GM21381 (cell line): ENCODE measurements around the gene ADD3.
"Not testable (repeated sequence)": the region's sequence is repeated elsewhere in the genome, so short reads cannot be mapped to it uniquely, and the experiment has no call there.

Source experiments
- ATAC-seq: cut with Tn5 transposase; IDR thresholded peaks from one replicate; pipeline ENCODE4 v1.9.1; 2021; ENCODE audit warnings: mild to moderate bottlenecking, moderate library complexity; ENCODE audit not compliant: unreplicated experiment

The ADD3 gene

DNA sequence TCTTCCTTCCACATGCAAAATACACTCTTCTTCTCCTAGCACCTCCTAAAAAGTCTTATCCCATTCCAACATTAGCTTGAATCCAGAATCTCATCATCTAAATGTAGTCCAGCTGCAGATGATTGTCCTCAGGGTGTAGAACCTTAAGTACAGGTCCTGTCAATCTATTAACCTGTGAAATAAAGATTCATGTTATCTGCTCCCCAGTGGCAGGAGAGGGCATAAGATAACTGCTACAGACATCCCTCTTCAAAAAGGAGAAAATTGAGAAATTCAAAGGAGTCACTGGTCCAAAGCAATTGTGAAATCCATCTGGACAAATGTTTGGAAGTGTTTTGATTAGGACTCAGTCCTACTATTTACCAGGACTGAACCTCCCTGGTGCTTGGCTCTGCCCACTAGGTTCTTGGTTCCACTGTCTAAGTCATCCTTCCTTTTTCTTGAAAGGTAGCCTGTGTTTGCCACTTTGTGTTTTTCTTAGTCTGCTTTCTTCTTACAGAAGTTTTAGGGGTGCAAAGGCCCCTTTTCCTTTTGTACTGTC lies 96.2 kb downstream of the ADD3 start:
- ATAC-seq: no peak

DNA sequence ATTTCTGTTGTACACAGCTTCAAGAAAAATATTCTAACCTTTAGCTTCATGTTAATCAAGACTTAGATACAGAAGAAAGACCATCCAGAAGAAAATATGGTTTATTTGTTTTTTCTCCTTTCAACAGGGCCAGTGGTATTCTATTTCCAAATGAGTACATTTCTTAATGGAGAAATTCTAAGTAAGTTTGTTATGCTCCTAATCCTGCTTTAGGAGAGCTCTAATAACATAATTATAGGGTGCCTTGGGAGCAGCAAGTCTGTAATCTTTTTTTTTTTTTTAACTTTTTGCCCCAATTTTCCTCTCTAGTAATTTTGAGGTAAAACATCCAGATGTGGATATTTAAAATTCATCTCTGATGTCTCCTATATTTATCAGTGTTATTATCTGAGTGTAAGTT lies 98.1 kb downstream of the ADD3 start:
- ATAC-seq: no peak

DNA sequence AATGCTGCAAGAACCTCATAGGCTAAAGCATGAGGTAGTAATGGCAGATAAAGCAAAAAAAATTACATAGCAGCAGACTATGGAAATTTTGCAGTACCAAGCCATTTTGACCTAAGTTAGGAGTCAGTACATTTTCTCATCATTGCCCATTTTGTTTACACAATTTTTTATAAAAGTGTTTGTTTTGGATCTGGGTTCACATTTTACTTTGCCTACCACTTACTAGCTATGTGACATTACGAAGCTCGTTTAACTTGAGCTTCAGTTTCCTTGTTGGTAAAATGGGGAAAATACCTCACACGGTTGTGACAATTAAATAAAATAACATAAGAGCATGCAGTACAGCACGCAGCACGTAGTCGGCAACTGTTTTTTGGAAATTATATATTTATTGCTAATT lies 99.6 kb downstream of the ADD3 start:
- no peak for ATAC-seq

DNA sequence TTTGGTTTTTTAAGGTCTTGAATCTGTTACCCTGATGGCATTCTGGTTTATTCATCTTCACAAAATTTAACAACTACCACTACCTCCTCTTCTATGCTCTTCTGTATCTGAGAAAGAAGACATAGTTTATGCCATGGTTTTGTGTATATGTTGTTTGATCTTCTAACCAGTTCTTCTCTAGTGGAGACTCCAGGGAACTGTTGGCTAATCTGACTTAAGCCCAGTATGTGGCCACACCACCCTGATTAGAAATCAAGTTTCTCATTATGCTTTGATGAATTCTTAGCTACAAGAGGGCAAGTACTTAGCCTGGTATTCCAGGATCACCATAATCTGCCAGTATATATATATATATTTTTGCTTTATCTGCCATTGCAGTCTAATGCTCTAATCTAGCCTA lies 100.1 kb downstream of the ADD3 start:
- no peak for ATAC-seq

DNA sequence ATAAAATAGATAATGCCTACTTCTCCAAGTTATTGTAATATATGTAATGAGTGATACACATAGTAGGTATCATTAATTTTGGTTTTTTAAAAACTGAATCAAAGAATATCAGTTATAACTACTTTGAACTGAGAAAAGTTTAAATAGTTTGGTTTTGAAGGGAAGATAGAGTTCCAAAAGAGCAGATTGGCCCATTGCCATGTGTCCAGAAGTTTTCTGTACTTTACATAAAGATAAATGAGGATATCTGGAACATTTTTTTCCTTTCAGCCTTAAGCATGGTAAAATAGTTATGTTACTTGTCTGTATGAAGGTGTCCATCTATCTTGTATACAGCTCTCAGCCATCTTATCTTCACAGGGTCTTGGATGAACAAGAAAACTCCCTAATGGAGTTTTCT lies 101.7 kb downstream of the ADD3 start:
- ATAC-seq: no peak

DNA sequence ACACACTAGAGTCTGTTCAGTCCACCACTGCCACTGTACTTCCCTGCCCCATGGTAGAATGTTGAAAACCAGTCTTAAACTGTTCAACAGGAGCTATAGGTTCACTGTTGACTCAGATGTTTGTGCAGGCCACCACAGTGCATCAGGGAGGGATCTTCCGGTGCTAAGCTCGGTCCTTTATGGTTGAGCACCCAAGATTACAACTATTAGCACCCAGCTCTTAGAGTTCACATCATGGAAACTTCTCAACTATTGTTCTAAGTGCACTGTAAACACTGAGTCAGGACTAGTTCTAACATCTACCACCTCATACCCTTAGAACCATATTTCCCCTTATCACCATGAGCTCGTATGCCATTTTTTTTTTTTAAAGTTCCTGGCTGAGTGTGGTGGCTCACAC lies 102.6 kb downstream of the ADD3 start:
- no peak for ATAC-seq

DNA sequence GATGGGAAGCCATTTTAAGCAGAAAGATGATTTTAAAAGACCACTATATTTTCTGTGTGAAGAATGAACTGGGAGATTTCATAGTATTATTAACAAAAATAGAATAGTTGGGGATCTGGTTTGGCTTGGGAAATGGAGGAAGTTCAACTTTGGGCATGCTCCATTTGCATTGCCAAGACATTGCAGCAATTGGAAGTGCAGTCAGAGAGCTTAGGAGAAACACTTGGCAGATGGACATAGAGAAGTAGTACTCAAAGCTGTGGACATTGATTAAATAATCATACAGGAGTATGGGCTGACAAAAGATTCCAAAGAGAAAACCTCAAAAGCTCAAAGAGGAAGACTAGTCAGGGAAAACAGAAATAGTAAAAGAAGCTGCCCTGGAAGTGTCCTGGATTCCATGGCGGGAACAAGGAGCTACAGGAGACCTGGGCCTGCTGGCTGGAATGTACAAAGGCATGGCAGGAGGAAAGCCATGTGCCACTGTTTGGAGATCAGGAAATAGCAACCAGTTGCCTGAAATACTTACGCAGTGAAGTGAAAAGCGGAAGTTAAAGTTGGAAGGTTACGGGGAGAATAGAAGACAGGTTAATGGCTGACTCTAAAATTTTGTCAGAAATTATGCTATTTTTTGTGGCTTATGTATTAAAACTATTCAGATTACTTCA lies 106.0 kb downstream of the ADD3 start:
- no peak for ATAC-seq

DNA sequence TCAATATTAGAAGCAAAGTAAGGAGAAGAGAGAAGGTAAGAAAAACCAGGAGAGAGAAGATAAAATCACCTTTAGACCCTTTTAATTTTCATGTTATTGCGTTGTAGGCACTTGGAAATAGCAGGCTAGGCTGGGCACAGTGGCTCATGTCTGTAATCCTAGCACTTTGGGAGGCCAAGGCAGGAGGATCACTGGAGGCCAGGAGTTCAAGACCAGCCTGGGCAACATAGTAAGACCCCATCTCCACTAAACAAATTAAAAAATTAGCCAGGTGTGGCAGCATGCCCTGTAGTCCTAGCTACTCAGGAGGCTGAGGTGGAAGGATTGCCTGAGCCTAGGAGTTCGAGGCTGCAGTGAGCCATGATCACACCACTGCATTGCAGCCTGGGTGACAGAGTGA lies 106.9 kb downstream of the ADD3 start:
- not testable (repeated sequence) for ATAC-seq

DNA sequence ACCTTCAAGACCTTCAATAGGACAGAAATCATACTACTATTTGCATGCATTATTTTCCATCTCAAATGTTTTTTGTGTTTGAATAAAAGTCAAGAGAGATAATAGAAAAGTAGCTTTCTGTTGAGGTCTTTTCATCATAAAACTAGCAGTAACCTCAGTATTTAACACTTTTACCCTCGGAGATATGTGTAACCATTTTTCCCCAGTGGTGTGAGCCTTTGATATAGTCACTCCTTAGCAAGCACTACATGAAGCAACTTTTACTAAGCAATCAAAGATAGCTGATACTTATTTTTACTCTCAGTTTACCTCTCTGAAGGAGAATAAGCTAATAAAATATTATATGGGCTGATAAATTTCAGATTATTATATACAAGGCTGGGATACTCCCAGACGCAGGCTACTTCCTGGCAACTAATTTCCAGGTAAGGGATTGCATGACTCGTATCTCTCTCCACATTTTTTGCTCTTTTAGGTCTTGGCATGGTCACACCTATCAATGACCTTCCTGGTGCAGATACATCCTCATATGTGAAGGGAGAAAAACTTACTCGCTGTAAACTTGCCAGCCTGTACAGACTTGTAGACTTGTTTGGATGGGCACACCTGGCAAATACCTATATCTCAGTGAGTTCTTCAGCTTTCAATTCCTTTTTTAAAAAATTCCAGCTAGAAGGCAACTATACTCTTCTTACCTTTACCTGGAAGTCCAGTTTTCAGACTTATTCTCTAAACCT lies 108.2 kb downstream of the ADD3 start:
- no peak for ATAC-seq

DNA sequence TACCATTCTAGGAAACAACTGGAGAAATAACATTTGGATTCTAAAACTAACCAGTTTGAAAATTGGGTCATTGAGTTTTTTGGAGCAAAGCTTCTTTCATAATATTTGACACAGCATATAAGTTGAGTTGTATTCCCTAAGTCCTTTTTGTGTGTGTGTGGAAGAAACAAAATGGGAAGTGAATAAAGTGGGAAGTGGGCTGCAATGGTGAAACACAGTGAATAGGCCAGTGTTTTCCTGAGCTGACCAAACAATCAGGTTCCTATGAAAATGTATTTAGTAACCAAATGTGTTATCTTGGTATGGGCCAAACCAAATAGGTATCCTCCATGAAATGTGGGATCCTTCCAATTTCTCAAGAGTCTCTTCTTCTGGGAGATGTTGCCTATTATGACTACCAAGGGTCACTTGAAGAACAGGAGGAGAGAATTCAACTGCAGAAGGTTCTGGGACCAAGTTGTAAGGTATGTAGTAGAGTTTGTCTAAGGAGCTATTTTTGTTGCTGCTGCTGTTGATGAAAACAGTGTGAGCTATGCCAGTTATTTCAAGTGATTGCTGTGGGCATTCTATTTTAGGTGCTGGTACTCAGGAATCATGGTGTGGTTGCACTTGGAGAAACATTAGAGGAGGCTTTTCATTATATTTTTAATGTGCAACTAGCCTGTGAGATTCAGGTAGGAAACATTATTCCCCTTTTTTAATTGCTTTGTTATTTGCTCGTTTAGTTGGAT lies 111.3 kb downstream of the ADD3 start:
- no peak for ATAC-seq

DNA sequence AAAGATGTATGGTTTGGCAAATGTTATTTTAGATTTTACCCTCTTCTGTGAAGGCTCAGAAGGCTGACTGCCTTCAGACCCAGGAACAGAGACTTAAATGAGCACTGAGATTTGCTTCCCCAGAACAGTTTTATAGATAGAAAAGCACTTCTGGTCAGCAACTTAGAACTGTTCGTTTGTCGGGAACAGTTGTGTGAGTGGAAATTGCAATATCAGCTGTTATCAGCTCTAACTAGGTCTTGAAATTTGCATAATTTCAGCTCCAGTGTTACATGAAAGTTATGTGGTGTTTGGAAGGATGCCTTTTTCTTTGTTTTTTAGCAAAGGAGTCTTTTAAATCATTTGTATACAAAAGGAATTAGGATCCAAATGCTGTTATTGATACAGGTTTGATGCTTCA lies 115.8 kb downstream of the ADD3 start:
- no peak for ATAC-seq

DNA sequence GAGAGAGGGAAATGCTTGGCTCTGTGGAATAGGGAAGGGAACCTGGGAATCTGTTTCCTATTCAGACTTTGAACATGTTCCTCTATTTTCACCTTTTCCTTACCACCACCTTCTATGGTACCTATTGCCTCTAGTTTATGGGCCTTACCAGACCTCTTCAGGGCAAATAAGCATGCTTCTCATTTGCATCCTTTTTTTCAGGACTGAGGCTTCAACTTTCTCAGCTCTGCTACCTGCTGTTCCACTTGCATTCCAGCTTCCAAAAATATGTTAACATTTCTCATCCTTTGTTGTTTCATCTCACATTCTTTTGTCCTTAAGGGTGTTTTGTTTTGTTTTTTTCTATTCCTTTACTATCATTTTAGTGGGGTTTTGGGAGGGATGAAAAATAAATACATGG lies 121.7 kb downstream of the ADD3 start:
- no peak for ATAC-seq

DNA sequence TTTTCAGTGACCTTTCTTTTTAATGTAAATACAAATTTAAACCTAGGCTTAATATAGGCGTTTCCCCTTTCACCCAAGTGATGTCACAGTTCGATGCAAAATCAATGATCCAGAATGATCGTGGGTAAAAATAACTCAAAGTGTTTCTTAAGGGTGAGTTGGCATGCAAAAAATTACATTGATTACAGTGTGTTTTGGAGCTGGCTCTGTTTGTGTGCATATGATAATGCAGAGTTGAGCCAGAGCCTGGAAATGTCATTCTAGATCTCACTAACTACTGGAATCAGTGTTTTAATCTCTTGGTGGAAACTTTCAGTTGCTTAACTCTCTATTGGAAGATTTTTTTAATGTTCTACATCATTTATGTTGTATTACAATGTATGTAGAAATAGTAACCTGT lies 127.1 kb downstream of the ADD3 start:
- no peak for ATAC-seq

DNA sequence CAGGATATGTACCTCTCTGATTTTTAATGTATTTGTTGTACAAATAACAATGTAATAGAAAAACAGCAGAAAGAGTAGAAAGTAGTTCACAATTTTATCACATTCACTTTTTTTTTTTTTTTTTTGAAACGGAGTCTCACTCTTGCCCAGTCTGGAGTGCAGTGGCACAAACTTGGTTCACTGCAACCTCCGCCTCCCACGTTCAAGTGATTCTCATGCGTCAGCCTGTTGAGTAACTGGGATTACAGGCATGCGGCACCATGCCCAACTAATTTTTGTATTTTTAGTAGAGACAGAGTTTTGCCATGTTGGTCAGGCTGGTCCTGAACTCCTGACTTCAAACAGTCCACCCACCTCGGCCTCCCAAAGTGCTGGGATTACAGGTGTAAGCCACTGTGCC lies 128.1 kb downstream of the ADD3 start:
- ATAC-seq: not testable (repeated sequence)

DNA sequence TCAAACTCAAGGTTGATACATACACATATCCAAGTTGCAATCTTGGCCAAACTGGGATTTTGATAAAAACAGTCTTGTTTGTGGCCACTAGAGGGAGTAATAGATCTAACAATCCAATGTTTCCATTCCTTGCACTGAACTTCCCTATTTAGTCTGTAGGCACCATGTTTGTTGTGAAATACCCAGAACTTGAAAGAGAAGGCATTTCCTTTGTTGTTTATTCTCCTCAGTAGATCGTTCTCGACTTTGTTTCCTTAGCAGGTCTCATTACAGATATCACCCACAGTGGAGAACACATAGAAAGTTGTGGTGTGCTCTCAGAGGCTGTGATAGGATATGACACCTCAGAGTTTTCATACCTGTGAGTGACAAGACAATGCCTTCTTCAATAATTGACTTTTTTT lies 129.4 kb downstream of the ADD3 start:
- ATAC-seq: peak; percentile 60

DNA sequence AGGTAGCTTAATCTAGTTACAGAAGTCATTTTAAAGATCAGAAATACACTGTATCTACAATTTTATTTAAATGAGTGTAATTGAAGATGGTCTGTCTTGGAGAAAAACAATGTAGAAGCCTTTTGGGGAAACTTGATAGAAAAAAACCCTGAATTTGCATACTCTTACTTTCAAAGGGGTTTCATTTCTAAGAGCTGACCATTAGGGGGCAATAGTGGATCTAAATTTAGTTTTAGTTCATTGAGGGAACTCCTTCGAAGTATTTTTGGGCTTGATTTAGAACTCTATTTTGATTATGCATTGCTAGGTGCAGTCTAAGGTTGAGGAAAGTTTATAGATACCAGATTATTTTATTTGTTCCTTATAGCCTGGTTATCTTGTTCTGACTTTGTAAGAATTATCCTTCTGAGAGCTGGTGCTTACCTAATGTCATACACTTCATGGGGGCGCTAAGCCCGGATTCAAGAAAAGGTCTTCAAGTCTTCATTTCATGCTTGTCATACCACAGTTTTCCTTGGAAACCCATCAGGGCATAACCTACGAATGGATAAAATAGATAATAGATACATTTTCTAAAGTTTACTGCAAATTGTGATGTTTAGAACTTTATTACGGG lies 130.5 kb downstream of the ADD3 start:
- ATAC-seq: peak; percentile 51

DNA sequence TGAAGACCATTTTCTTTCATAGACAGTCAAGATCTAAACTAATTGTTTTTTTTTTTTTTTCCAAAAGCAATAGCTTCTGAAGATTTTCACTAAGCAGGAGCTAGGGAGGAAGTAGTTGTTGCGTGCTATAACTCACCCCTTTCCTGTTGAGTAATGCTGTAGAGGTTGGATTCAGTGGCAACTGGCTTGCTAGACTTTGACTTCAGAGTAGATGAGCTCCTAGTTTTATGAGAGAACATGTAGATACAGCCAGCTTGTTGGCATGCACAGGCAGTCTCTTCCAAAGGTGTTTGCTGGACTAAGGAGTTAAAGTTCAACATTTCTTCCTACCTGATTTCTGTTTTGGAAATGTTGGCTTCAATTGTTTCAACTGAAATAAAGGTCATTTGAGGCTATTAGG lies 133.4 kb downstream of the ADD3 start:
- no peak for ATAC-seq

DNA sequence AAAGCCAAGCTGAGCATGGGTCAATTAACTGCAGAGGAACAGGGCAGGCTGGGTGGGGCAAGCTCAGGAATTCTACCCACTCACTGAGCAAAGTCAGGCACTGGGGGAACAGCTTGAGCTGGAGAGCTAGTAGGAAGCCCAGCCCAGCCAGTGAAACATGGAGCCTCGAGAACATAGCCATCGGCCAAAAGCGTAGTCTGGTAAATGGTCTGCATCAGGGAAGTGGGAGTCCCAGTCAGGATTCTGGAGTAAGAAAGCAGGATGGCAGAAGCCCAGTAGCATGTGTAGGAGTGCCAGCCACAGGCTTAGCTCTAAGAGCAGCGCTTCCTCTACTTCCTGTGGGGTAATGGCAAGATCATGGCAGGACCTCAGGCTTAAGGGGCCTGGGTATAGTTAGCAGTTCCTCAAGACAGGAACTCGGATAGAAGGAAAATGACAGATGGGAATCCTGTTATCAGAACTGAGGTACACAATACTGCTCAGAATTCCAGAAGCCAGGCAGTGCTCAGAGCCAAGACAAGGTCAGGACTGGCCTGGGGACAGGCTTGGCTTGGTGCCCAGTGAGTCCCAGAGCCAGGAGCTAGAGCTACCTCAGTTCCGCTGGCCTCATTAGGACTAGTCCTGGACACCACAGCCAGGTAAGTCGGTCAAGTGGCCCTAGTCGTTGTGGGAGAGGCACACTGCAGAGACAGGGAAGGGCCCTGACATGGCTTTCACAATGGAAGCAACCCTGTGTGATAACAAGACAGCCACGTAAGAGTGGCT lies 134.3 kb downstream of the ADD3 start:
- ATAC-seq: no peak

DNA sequence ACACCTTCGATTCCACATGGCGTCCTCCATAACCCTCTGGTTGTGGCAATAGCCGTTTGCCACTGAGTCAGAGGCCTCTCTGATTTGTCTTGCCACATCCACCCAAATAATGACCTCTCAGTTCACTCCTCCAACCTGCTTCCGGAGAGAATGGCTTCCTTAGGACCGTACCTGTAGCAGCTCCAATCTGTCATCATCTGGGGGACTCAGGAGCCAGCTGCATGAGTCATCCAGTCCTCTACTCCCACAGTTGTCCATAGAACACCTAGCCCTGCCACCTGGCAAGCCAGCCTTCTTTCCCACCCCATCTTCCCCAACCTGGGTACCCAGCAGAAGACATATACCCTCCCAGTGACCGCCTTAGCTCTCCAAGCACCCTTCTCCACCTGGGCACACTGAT lies 135.2 kb downstream of the ADD3 start:
- ATAC-seq: no peak

DNA sequence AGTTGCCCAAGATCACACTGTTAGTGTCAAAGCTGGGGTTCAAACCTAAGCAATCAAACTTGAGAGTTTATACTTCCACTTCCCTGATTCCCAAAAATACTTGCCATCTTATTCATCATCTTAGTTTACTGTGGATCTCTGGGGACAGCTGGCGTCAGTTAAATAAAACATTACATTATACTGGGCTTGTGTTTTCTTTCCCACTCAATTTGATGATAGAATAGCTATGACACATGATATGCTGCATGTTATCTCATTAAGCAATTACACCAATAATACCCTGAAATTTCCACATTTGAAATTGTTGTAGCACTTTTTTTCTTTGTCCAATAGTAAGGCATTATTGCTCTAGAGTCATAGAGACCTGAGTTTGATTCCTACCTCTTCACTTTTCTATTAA lies 136.7 kb downstream of the ADD3 start:
- ATAC-seq: no peak

DNA sequence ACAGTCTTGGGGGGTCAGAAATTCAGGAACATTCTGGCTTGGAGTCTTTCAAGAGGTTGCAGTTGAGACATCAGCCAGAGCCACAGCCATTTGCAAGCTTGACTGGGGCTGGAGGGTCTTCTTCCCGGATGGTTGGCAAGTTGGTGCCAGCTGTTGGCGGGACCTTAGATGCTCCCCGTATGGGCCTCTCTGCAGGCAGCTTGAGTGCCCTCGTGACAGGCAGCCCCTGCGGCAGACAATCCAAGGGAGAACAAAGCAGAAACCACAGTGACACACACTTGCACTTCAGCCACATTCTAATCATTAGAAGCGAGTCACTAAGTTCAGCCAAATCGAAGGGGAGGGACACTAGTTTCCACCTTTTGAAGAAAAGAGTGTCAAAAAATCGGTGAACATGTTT lies 140.2 kb downstream of the ADD3 start:
- ATAC-seq: no peak
